Right renal cortex interstitium (tissue), 3 donors: Measurements from ENCODE around the gene PHF21B. TPM values are rescaled to one million over a fixed set of nuclear protein-coding genes. Genes with fewer than 3 reads are reported as not detected.
A peak's percentile ranks its signal among the peaks of the same experiment; 100 is the strongest.

ENCODE experiments used
- DNase-seq, 3 donors: peaks; one replicate each; pipeline ENCODE4 v3.0.0-alpha.2; 2013; ENCODE audit warnings: low read depth in 3 of 3, low spot score in 2 of 3
- polyA plus RNA-seq, 3 donors: library from polyadenylated mRNA; unstranded; fragments of 120-200 nt; gene quantifications; one replicate each; pipeline ENCODE4 v1.2.1, GENCODE V29; 2013; ENCODE audit not compliant: insufficient read length in 3 of 3

PHF21B gene
- polyA plus RNA-seq, 3 donors: 3.0 to 4.2 (median 3.1) TPM

GRCh38 chr22:44940130-44940529, 69.7 kb downstream of the PHF21B start:
- DNase-seq: no peak

GRCh38 chr22:44939451-44939850, 70.4 kb downstream of the PHF21B start:
- DNase-seq: no peak

- no peak for DNase-seq
These were observed 70.9 kb downstream of the PHF21B start for GRCh38 chr22:44938886-44939285.

DNA sequence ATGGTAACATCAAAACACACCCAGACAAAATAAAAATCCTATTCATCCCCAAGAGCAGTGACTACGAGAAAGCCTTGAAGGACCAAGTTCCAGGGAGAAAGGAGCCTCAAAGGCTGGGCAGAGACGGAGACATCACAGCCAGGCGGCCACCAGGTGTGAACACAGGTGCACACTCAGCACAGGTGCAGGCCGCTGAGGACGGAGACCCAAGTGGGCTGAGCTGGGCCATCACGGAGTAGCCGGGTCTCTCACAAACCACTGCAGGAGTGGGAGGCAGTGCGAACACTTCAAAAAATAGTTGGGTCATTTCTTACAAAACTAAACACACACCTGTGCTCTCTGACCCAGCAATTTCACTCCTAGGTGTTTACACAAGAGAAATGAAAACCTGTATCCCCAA, 72.6 kb downstream of the PHF21B start:
- no peak for DNase-seq

DNA sequence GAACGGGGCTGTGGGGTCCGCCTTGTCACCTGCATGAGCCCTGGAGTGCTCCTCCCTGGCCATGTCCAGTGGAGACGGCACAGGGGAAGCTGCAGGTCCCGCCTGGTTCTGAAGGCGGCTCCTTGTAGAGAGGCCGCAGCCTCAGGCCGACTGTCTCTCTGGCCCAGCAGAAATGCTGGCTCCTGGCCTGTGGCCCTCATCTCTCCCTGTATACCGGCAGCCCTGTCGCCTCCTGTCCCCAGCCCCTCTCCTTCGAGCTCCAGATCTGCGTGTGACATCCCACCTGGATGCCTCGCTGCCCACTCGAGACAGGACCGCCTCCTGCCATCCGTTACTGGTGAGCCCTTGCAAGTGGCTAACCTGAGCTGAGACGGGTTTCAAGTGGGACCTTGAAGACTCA, 73.6 kb downstream of the PHF21B start:
- DNase-seq: no peak

DNA sequence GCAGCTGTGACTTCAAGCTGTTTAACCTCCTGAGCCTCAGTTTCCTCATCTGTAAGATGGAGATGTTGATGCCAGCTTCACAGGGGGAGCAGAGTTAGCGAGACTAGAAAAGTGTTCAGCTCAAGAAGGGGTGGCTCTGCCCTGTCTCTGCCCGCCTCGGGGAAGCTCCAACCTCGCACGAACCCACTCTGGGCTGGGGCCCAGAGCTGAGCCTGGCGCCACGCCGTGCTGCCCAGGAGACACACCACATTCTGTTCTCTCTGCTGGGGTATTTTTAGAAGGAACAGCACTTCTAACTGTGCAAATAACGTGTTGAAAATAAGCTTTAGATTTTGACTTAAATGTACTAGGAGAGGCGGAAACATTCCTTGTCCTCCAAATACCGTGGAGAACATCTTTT, 74.1 kb downstream of the PHF21B start:
- no peak for DNase-seq

- no peak for DNase-seq
These were observed 75.4 kb downstream of the PHF21B start for GRCh38 chr22:44934454-44934735.

DNA sequence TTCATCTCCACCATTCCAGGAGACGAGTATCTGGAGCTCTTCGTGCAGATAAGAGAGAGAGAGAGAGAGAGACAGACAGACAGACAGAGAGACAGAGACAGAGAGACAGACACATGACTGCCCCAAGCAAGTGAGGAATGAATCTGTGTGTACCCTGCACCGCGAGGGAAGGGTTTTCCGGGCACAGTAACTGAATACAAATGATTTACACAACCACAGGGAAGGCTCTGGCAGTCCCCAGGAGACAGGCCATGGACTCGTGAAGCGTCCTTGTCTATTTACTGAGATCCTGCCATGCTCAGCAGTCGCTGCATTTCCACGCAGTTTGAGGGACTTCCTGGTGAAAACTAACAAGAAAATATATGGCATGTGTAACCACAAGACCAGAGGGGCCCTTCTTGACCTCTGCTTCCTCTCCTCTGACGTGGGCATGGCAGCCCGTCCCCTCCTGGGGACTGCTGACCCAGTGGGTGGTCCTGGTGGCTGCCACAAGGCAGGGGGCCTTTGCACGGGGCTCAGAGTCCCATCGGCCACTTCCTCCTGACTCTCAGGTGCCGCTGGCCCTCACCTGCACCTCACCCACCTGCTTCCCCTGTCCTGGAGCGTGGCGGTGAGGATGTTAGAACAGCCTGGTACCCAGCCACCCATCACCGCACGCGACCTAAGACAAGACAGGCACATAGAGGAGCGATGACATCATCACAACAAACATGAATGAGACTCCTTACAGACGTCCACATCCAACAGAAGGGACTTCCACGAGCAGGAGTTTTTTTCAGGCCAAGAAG, 75.9 kb downstream of the PHF21B start:
- no peak for DNase-seq

DNA sequence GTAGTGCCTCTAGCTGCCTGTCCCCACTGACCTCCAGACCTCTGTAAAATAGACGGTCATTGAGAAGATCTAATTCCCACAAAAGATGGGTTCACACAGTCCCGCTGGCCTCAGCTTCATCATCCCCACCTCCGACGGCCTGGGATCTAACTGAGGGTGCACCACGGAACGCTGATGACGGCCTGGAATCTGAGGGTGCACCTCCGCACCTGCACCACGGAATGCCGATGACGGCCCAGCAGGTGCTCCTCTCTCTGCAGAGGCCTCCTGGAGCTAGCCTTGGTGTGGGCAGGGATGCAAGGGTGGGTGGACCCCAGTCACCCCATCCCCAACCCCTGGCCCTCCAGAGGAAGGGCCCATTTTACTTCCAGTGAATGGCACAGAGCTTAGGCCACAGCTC, 77.3 kb downstream of the PHF21B start:
- no peak for DNase-seq

DNA sequence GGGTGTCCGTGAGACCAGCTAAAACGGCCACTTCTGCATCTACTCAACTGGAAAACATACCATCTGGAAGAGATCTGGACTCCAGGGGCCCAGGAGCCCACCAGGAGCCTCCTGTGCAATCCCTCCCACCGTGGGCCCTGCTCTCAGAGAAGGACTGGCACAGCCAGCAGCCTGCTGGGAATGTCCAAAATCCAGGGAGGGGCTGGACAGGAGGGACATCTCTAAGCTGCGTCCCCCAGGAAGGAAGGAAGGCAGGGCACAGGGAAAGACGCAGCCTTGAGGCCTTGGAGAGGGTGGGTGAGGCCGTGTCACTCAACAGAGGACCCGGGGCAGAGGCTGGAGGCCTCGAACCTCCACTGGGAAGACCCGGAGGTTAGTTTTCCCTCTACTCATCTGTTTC, 78.0 kb downstream of the PHF21B start:
- DNase-seq: no peak

DNA sequence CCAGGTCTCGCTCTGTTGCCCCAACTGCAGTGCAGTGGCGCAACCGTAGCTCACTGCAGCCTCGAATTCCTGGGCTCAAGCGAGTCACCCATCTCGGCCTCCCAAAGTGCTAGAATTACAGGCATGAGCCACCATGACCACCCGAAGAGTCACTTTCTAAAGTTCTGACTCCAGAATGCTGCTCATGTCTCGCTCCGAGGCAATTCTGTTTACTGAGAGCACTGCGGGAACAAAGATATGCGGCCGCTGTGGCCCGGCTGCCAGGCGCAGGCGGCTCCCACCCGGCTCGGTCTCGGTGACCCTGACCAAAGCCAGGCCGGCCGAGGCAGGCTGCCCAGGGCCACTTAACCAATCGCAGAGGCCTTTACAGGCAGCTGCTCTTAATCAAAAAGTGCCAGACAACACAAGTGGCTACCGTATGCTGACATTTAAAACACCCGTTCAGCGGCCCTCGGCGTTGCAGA, 78.7 kb downstream of the PHF21B start:
- DNase-seq: peak in 1 of 3 donors; percentile 51

- no peak for DNase-seq
These were observed 79.1 kb downstream of the PHF21B start for GRCh38 chr22:44930711-44931035.

DNA sequence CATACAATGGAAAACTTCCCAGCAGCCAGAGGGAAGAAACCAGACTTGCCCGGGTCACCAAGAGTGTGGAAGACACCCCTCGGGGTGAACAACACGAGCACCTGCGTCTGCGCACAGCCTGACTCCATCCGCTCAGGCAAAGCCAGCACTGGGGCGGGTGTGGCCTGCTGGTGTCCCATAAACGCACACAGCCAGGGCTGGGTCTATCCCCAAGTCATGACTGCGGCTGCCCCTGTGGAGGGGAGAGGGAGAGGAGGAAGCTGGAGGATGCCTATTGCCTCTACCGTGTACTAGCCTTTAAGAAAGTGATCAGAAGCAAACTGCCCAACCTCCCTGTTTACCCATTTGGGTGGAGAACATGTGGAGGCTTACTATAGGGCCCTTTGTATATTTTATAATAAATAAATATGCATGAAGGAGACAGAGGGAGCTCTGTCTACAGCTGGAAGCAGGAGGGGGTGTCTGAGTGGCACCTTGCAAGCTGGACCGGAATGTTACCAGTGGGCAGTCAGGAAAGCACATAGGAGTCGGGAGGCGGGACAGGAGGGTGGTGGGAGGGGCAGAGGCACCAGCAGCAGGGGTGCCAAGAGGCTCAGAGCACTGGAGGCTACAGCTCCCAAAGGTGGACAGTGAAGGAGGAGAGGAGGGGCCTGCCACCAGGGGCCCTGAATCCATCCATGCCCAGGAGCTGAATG, 79.6 kb downstream of the PHF21B start:
- no peak for DNase-seq

- DNase-seq: no peak
These were observed 80.3 kb downstream of the PHF21B start for GRCh38 chr22:44929359-44930015.

DNA sequence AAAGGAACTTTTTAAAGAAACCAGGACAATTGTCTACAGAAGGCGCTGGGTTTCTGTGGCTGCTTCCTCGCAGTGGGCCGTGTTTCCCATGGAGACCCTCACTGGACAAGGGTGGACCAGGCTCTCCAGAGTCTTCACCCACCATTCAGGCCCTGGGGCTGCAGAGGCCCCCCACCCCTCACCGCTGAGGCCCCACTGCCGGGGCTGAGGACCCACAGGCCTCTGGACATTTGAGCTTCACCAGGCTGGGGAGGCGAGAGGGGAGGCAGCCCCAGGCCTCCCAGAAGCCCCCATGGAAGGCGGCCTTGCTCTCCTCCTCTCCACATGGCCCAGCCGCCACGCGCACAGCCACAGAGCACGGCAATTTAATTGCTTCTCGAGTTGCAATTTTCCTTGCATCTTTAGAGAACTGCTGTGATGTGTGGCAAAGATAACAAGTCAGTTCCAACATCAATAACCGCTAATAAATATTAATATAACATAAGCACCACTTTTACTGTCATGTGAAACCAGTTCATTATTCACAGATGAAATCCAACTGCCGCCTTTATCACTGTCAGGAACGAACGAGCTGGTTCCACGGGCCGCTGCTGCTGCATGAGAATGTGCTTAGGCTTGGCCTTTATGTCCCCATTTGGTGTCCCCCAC, 81.0 kb downstream of the PHF21B start:
- no peak for DNase-seq

DNA sequence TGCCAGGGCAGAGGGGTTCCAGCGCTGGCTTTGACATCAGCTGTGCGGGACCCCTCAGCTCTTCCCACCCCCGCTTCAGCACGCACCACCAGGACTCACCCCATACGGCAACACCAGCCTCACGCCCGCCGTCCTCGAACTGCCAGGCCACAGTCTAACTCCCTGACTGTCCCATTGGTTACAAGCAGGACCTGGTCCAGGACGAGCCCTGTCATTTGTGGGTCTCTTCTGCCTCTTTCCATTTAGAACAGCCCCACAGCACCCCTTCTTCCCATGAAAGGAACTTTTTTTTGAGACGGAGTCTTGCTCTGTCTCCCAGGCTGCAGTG, 81.7 kb downstream of the PHF21B start:
- no peak for DNase-seq

DNA sequence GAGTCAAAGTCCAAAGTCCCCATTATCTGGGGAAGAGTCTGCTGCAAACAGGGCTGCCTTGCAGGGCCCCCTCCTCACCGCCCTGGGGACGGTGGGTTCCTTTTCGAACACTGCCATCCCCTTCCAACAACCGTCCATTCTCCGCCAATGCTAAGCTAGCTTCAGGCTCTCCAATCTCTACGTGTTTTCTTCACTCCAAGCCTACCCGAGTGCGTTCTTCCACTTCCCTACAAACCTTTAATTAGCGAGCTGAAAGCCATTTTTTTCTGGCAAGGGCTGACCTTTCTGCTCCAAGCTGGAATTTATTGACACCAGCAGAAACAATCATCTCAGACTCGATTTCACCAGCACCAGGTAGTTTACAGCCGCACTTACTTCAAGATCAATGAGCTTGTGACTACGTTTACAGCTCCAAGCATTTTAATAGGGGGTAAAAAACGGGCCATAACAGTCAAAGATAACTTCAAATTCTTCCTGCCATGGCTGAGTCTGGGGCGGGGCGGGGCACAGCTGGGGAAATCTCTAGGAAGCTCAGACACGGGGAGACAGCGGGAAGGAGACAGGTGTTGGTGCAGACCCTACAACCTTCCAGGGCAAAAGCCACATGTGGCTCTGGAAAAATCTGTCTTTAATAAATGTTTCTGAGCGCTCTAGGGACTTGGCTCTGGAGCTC, 82.2 kb downstream of the PHF21B start:
- DNase-seq: no peak

DNA sequence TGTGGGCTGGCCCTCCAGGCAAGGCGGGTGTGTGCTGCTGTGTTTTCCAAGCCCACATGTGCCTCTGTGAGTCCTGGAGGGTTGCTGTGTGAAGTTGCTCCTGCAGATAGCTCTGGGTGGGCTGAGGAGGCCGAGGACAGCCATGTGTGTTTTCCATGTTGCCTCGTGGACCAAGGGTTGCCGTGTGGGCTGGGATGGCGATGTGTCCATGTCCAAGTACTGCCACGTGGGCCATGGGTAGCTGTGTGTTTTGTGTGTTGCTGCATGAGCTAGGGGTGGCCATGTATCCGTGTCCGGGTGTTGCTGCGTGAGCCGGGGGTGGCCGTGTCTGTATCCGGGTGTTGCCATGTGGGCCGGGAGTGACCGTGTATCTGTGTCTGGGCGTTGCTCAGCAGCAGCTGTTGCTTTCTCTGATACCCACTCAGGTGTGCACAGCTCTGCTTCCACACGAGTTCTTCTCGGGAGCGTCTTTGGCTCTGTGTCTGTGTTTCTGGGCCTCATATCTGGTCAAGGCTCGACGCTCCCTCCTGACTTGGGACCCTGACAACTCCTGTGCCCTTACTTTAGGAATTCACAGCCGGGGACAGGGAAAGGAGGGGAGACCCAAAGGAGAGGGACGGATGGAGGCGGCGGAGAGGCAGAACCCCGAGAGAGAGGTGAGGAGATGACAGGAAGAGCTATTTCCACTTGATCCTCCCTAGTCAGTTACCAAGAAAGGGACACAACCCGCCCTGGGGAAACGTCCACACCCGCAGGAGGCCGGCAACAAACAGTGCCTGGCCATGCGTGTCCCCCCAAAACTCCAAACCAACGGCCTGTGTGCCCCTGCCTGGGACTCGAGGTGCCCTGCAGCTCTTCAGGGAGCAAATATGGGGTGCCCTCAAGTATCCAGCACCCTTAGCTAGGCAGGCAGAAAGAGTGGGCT, 83.1 kb downstream of the PHF21B start:
- DNase-seq: no peak

DNA sequence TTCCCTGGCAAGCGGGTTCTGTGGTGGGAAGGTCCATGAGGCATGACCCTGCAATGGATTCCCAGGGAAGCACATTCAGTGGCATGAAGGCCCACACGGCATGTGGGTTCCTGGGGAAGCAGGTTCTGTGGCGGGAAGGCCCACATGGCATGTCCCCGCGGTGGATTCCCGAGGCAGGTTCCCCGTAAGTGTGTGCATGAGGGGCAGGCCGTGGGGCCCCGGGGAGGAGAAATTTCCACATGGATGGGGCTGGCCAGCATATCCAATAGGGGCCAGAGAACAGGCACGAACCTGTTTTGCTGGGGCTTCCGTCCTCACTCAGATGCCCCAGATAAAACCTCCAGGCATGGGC, 83.7 kb downstream of the PHF21B start:
- no peak for DNase-seq

DNA sequence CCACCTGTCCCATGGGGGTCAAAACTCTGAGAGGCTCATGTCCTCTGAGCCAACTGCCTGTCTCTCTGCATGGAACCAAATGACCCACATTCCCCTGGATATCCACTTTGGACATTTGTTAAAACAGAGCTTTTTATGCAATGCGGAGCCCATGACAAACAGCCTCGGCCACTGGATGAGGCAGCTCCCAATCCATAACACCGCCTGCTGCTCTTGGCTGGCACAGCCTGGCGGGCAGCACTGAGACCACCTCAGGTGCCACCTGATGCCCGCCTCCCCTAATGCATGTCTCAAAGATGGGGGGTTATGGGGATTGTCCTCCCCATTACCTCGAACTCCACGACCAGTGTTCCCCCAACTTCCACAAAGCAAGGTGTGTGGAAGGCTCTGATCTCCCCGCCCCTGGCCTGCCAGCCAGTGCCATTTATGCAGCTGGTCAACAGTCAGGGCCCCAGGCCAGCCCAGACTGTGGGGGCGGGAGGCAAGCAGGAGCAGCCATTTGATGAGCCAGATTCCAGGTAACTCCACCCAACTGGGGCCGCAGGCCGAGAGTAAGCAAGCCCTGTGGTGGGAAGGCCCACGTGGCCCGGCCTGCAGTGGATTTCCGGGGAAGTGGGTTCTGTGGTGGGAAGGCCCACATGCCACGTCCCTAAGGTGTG, 84.2 kb downstream of the PHF21B start:
- no peak for DNase-seq
